Sigmoid colon (tissue), 3 donors: ENCODE results near the gene DNAJC2.
"Not testable (repeated sequence)": the region's sequence is repeated elsewhere in the genome, so short reads cannot be mapped to it uniquely, and the experiment has no call there.

Experiments
- POLR2A ChIP-seq, 2 donors: fragments of 450-650 bp; IDR thresholded peaks; one replicate each; pipeline ENCODE4 v1.6.1; 2016; ENCODE audit warnings: antibody characterized with exemption in 2 of 2, mild to moderate bottlenecking in 2 of 2, moderate library complexity in 2 of 2
- TF ChIP-seq, protein P1 (sequence below), 4 experiments: fragments of 450-650 bp in 3 of 4; fragments of 200-600 bp in 1 of 4; IDR thresholded peaks; one replicate each; pipeline ENCODE4 v1.5.1; 2016 to 2019; ENCODE audit warnings: antibody characterized with exemption in 4 of 4, mild to moderate bottlenecking in 3 of 4, moderate library complexity in 2 of 4

- not testable (repeated sequence) for TF ChIP-seq POLR2A (IDR thresholded peaks at IDR 0.05)
- TF ChIP-seq, protein P1, sequence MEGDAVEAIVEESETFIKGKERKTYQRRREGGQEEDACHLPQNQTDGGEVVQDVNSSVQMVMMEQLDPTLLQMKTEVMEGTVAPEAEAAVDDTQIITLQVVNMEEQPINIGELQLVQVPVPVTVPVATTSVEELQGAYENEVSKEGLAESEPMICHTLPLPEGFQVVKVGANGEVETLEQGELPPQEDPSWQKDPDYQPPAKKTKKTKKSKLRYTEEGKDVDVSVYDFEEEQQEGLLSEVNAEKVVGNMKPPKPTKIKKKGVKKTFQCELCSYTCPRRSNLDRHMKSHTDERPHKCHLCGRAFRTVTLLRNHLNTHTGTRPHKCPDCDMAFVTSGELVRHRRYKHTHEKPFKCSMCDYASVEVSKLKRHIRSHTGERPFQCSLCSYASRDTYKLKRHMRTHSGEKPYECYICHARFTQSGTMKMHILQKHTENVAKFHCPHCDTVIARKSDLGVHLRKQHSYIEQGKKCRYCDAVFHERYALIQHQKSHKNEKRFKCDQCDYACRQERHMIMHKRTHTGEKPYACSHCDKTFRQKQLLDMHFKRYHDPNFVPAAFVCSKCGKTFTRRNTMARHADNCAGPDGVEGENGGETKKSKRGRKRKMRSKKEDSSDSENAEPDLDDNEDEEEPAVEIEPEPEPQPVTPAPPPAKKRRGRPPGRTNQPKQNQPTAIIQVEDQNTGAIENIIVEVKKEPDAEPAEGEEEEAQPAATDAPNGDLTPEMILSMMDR (IDR thresholded peaks at IDR 0.05), result not testable (repeated sequence)
Observed at GRCh38 chr7:103273374-103273773, 71.2 kb downstream of the DNAJC2 start.
